ENCODE data around the gene ARHGEF6. TPM values are rescaled to one million over a fixed set of nuclear protein-coding genes. Genes with fewer than 3 reads are reported as not detected.

The ARHGEF6 gene
- total RNA-seq, 1 experiment from 2014 or later, result 5.1 TPM

GRCh38 chrX:136779346-136779781 lies 1.4 kb downstream of the ARHGEF6 start:
- ChIA-PET POLR2A (no interaction called here), CTCF (no interaction called here)
- no peaks in the 10 kb centered on the region for H3K9me3 Mint-ChIP-seq
- no peak overlapping the region for H3K4me3 Mint-ChIP-seq
- no peak overlapping the region for H3K27ac Mint-ChIP-seq
- no peaks in the 10 kb centered on the region for H3K36me3 Mint-ChIP-seq
- DNase-seq (ENCODE audit: low spot score), result no peak
- ATAC-seq, result no peak
- peaks cover 7% of the 10 kb centered on the region for H3K4me1 Mint-ChIP-seq
- H3K27me3 Mint-ChIP-seq (ENCODE audit: low read depth), result no peaks in the 10 kb centered on the region
- TF ChIP-seq ESRRA (CRISPR knock-in tag; IDR thresholded peaks at IDR 0.05; ENCODE audit: borderline replicate concordance) (no peak), ZNF232 (CRISPR knock-in tag; IDR thresholded peaks at IDR 0.05) (no peak), ATF1 (CRISPR knock-in tag; IDR thresholded peaks at IDR 0.05) (no peak), ZNF532 (CRISPR knock-in tag; IDR thresholded peaks at IDR 0.05; ENCODE audit: borderline replicate concordance) (no peak), ZNF671 (CRISPR knock-in tag; IDR thresholded peaks at IDR 0.05) (no peak), MXD4 (CRISPR knock-in tag; IDR thresholded peaks at IDR 0.05; ENCODE audit: borderline replicate concordance) (no peak), E2F1 (CRISPR knock-in tag; IDR thresholded peaks at IDR 0.05) (no peak), ZNF396 (CRISPR knock-in tag; IDR thresholded peaks at IDR 0.05; ENCODE audit: borderline replicate concordance) (no peak)
- TF ChIP-seq, protein P1, sequence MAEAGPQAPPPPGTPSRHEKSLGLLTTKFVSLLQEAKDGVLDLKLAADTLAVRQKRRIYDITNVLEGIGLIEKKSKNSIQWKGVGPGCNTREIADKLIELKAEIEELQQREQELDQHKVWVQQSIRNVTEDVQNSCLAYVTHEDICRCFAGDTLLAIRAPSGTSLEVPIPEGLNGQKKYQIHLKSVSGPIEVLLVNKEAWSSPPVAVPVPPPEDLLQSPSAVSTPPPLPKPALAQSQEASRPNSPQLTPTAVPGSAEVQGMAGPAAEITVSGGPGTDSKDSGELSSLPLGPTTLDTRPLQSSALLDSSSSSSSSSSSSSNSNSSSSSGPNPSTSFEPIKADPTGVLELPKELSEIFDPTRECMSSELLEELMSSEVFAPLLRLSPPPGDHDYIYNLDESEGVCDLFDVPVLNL (CRISPR knock-in tag; IDR thresholded peaks at IDR 0.05; ENCODE audit: borderline replicate concordance, low read depth), result no peak

DNA sequence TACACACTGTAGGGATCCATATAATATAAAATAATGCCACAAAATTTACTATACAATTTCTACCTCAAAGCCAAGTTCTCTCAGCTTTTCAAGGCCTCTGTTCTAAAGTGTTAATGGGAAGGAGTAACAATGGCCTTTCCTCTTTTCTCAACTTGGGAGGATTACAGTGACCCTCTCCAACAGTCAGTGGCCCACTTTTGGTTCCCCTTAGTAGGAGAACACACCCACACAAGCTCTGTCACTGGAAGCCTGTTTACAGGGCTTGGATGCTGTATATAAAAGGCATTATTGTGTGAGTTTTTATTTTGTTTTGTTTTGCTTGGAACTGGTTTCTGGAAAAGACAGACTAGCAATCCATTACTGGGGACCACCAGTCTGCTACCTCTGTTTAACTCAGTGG lies 1.8 kb downstream of the ARHGEF6 start:
- Mint-ChIP-seq H3K4me1 (peaks cover 7% of the 10 kb centered on the region), H3K36me3 (no peaks in the 10 kb centered on the region), H3K27me3 (ENCODE audit: low read depth) (no peaks in the 10 kb centered on the region), H3K27ac (no peak overlapping the region), H3K9me3 (no peaks in the 10 kb centered on the region), H3K4me3 (no peak overlapping the region)
- no peak for ATAC-seq
- TF ChIP-seq ATF2 (CRISPR knock-in tag; IDR thresholded peaks at IDR 0.05; ENCODE audit: borderline replicate concordance, low read depth), result no peak
- TF ChIP-seq, protein P2, sequence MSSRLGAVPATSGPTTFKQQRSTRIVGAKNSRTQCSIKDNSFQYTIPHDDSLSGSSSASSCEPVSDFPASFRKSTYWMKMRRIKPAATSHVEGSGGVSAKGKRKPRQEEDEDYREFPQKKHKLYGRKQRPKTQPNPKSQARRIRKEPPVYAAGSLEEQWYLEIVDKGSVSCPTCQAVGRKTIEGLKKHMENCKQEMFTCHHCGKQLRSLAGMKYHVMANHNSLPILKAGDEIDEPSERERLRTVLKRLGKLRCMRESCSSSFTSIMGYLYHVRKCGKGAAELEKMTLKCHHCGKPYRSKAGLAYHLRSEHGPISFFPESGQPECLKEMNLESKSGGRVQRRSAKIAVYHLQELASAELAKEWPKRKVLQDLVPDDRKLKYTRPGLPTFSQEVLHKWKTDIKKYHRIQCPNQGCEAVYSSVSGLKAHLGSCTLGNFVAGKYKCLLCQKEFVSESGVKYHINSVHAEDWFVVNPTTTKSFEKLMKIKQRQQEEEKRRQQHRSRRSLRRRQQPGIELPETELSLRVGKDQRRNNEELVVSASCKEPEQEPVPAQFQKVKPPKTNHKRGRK (CRISPR knock-in tag; IDR thresholded peaks at IDR 0.05; ENCODE audit: borderline replicate concordance), result no peak
- POLR2A ChIA-PET, result no interaction called here
- no peak for DNase-seq (ENCODE audit: low spot score)
- CTCF ChIA-PET, result no interaction called here

DNA sequence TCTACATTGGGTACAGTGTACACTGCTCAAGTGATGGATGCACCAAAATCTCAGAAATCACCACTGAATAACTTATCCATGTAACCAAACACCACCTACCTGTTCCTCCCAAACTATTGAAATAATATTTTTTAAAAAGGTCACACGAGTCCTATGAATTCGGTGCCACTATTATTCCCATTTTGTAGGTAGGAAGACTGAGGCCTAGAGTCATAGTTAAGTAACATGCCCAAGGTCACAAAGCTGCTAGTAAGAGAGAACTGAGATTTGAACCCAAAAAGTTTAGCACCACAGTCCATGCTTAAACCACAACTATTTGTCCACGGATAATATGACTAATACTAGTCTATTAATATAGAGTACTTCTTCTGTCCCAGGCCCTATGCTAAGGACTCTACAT lies 2.7 kb downstream of the ARHGEF6 start:
- H3K4me1 Mint-ChIP-seq, result peaks cover 7% of the 10 kb centered on the region
- H3K27ac Mint-ChIP-seq, result no peak overlapping the region
- H3K36me3 Mint-ChIP-seq, result no peaks in the 10 kb centered on the region
- DNase-seq (ENCODE audit: low spot score), result no peak
- ChIA-PET CTCF (no interaction called here), POLR2A (no interaction called here)
- H3K4me3 Mint-ChIP-seq, result no peak overlapping the region
- H3K27me3 Mint-ChIP-seq (ENCODE audit: low read depth), result no peaks in the 10 kb centered on the region
- ATAC-seq, result no peak
- no peaks in the 10 kb centered on the region for H3K9me3 Mint-ChIP-seq
- TF ChIP-seq ATF1 (CRISPR knock-in tag; IDR thresholded peaks at IDR 0.05) (no peak), MXD4 (CRISPR knock-in tag; IDR thresholded peaks at IDR 0.05; ENCODE audit: borderline replicate concordance) (no peak), JAZF1 (CRISPR knock-in tag; IDR thresholded peaks at IDR 0.05) (no peak), ELF4 (CRISPR knock-in tag; IDR thresholded peaks at IDR 0.05; ENCODE audit: low read depth) (no peak), HMGA2 (CRISPR knock-in tag; IDR thresholded peaks at IDR 0.05) (no peak), CREM (CRISPR knock-in tag; IDR thresholded peaks at IDR 0.05) (no peak), ETV6 (CRISPR knock-in tag; IDR thresholded peaks at IDR 0.05) (no peak)
- TF ChIP-seq, protein P3, sequence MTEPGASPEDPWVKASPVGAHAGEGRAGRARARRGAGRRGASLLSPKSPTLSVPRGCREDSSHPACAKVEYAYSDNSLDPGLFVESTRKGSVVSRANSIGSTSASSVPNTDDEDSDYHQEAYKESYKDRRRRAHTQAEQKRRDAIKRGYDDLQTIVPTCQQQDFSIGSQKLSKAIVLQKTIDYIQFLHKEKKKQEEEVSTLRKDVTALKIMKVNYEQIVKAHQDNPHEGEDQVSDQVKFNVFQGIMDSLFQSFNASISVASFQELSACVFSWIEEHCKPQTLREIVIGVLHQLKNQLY (CRISPR knock-in tag; IDR thresholded peaks at IDR 0.05), result no peak
- TF ChIP-seq, protein P4, sequence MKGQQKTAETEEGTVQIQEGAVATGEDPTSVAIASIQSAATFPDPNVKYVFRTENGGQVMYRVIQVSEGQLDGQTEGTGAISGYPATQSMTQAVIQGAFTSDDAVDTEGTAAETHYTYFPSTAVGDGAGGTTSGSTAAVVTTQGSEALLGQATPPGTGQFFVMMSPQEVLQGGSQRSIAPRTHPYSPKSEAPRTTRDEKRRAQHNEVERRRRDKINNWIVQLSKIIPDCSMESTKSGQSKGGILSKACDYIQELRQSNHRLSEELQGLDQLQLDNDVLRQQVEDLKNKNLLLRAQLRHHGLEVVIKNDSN (CRISPR knock-in tag; IDR thresholded peaks at IDR 0.05), result no peak

Measured in WTC11 (cell line).